HEK293 (cell line): Measurements from ENCODE around the gene CD83.

Experiments used
- CTCF ChIA-PET: fragments of 350-600 bp; formaldehyde crosslinking; extraction: SDS; loops from one replicate; lab custom pipeline; 2021; ENCODE audit warnings: antibody characterized with exemption; lab: Yijun Ruan, JAX
- POLR2A ChIA-PET: fragments of 300-600 bp; formaldehyde crosslinking; extraction: SDS; loops from one replicate; lab custom pipeline; 2020; ENCODE audit warnings: antibody characterized with exemption, inconsistent platforms; lab: Yijun Ruan, JAX
- H3K27ac ChIP-seq: fragments of 200-500 bp; sonication (Bioruptor generic); 2 replicates; pipeline ENCODE4 v1.5.1; 2014; ENCODE audit warnings: low read depth, low read length, control low read depth, inconsistent platforms; ENCODE audit errors: extremely low read depth
- H3K36me3 ChIP-seq, 2 experiments: fragments of 200-500 bp in 1 of 2; sonication (Bioruptor generic) in 1 of 2; 1 replicate in 1 of 2; 2 replicates in 1 of 2; pipeline ENCODE4 v1.5.1; 2014 to 2017; ENCODE audit warnings: inconsistent platforms in 2 of 2, low read length in 2 of 2; ENCODE audit not compliant: control insufficient read depth in 2 of 2, insufficient read depth in 1 of 2
- H3K4me1 ChIP-seq: fragments of 200-500 bp; sonication (Bioruptor generic); 2 replicates; pipeline ENCODE4 v1.5.1; 2014; ENCODE audit warnings: mild to moderate bottlenecking, low read length, inconsistent platforms; ENCODE audit not compliant: control insufficient read depth, insufficient read depth
- H3K4me3 ChIP-seq: 2 replicates; pipeline ENCODE4 v1.5.1; 2011; ENCODE audit warnings: low read depth, mild to moderate bottlenecking, control low read depth, low read length, moderate library complexity
- H3K9me3 ChIP-seq: fragments of 200-500 bp; sonication (Bioruptor generic); 2 replicates; pipeline ENCODE4 v1.5.1; 2014; ENCODE audit warnings: low read depth, low read length, inconsistent platforms; ENCODE audit not compliant: control insufficient read depth, insufficient read depth
- GLIS1 ChIP-seq: fragments of 450-650 bp; formaldehyde crosslinking; IDR thresholded peaks from 2 replicates; pipeline ENCODE4 v1.5.1; 2016; ENCODE audit warnings: missing biosample characterization, missing genetic modification characterization
- PRDM2 ChIP-seq: fragments of 450-650 bp; formaldehyde crosslinking; IDR thresholded peaks from 2 replicates; pipeline ENCODE4 v1.5.1; 2016; ENCODE audit warnings: missing biosample characterization, missing genetic modification characterization, borderline replicate concordance
- REPIN1 ChIP-seq: fragments of 450-650 bp; formaldehyde crosslinking; IDR thresholded peaks from 2 replicates; pipeline ENCODE4 v1.5.1; 2017; ENCODE audit warnings: missing biosample characterization, missing genetic modification characterization, low read depth
- TRIM28 ChIP-seq: IDR thresholded peaks from 2 replicates; pipeline ENCODE4 v1.6.1; 2011; ENCODE audit warnings: low read length, control low read depth, borderline replicate concordance
- ZBTB1 ChIP-seq: fragments of 450-650 bp; formaldehyde crosslinking; IDR thresholded peaks from 2 replicates; pipeline ENCODE4 v1.5.1; 2016; ENCODE audit warnings: missing biosample characterization, missing genetic modification characterization
- ZNF211 ChIP-seq: fragments of 450-650 bp; formaldehyde crosslinking; IDR thresholded peaks from 2 replicates; pipeline ENCODE4 v1.5.1; 2016; ENCODE audit warnings: low read depth, missing biosample characterization, missing genetic modification characterization
- ZNF292 ChIP-seq: fragments of 450-650 bp; formaldehyde crosslinking; IDR thresholded peaks from 2 replicates; pipeline ENCODE4 v1.5.1; 2016; ENCODE audit warnings: low read depth, missing biosample characterization, missing genetic modification characterization, borderline replicate concordance
- ZNF335 ChIP-seq: fragments of 450-650 bp; formaldehyde crosslinking; conservative IDR thresholded peaks from 2 replicates; pipeline ENCODE4 v1.5.1; 2016; ENCODE audit warnings: missing biosample characterization, missing genetic modification characterization
- ZNF513 ChIP-seq: fragments of 450-650 bp; IDR thresholded peaks from 2 replicates; pipeline ENCODE4 v1.5.1; 2018; ENCODE audit warnings: missing biosample characterization, missing genetic modification characterization
- ZNF670 ChIP-seq: fragments of 450-650 bp; formaldehyde crosslinking; IDR thresholded peaks from 2 replicates; pipeline ENCODE4 v1.5.1; 2016; ENCODE audit warnings: missing biosample characterization, missing genetic modification characterization, low read depth
- ZNF792 ChIP-seq: fragments of 450-650 bp; formaldehyde crosslinking; IDR thresholded peaks from 2 replicates; pipeline ENCODE4 v1.5.1; 2016; ENCODE audit warnings: missing biosample characterization, missing genetic modification characterization
- ZSCAN18 ChIP-seq: fragments of 450-650 bp; formaldehyde crosslinking; IDR thresholded peaks from 2 replicates; pipeline ENCODE4 v1.5.1; 2016; ENCODE audit warnings: missing biosample characterization, missing genetic modification characterization
- ZSCAN5A ChIP-seq: fragments of 450-650 bp; formaldehyde crosslinking; IDR thresholded peaks from 2 replicates; pipeline ENCODE4 v1.5.1; 2016; ENCODE audit warnings: missing biosample characterization, missing genetic modification characterization

Gene CD83

GRCh38 chr6:14077193-14077867 lies 40.2 kb upstream of the CD83 start (continued):
- TF ChIP-seq ZNF670 (tag by site-specific recombination) (no peak), ZSCAN5A (tag by site-specific recombination) (no peak)

- no peak for TF ChIP-seq ZNF513 (tag by site-specific recombination)
- Histone ChIP-seq H3K27ac (no peak overlapping the region), H3K4me1 (no peaks in the 10 kb centered on the region), H3K9me3 (no peaks in the 10 kb centered on the region), H3K36me3 (no peaks in the 10 kb centered on the region), H3K4me3 (no peak overlapping the region)
- POLR2A ChIA-PET, result no interaction called here
- CTCF ChIA-PET, result interaction anchor here (0.8 to 5.8 kb wide), 5 partner anchors 12 to 1180 kb away, joined by 3 to 42 read pairs (median 4); no protein-coding TSS in a partner anchor
Observed at GRCh38 chr6:14079433-14079832, 38.1 kb upstream of the CD83 start.

- Histone ChIP-seq H3K4me1 (no peaks in the 10 kb centered on the region), H3K36me3 (no peaks in the 10 kb centered on the region), H3K4me3 (no peak overlapping the region), H3K9me3 (no peaks in the 10 kb centered on the region), H3K27ac (no peak overlapping the region)
- POLR2A ChIA-PET, result no interaction called here
- no peak for TF ChIP-seq TRIM28
- no peak for TF ChIP-seq ZSCAN18 (tag by site-specific recombination)
- TF ChIP-seq GLIS1 (tag by site-specific recombination), result no peak
- TF ChIP-seq PRDM2 (tag by site-specific recombination), result no peak
- no peak for TF ChIP-seq ZNF211
- no peak for TF ChIP-seq ZBTB1 (tag by site-specific recombination)
- no peak for TF ChIP-seq ZNF792 (tag by site-specific recombination)
- TF ChIP-seq REPIN1, result no peak
- TF ChIP-seq ZNF292 (tag by site-specific recombination), result no peak
- no peak for TF ChIP-seq ZNF335 (tag by site-specific recombination)
- CTCF ChIA-PET, result interaction anchor here (0.6 to 5.8 kb wide), 3 partner anchors 13 to 172 kb away, joined by 3 to 42 read pairs (median 4); no protein-coding TSS in a partner anchor
Observed at GRCh38 chr6:14079971-14080370, 37.6 kb upstream of the CD83 start.
